Aorta (tissue), 5 donors: Measurements from ENCODE around the gene ADAMTS19. TPM values are rescaled to one million over a fixed set of nuclear protein-coding genes. Genes with fewer than 3 reads are reported as not detected.
A peak's percentile ranks its signal among the peaks of the same experiment; 100 is the strongest.

Source experiments
- ATAC-seq: fragments of 200-7000 bp; cut with Tn5 transposase; one replicate; pipeline ENCODE4 v1.9.1; 2022; ENCODE audit warnings: moderate library complexity; ENCODE audit not compliant: low FRiP score
- DNase-seq, 2 donors: peaks; one replicate each; pipeline ENCODE4 v3.0.0-alpha.2; 2020
- H3K27ac ChIP-seq, 2 donors: one replicate each; pipeline ENCODE4 v1.5.1; 2013; ENCODE audit warnings: low read length in 2 of 2, mild to moderate bottlenecking in 2 of 2, moderate library complexity in 2 of 2, control low read depth in 1 of 2, inconsistent platforms in 1 of 2, low read depth in 1 of 2
- H3K27me3 ChIP-seq, 2 donors: one replicate each; pipeline ENCODE4 v1.6.1; 2013; ENCODE audit warnings: control low read depth in 1 of 2, low read length in 1 of 2, mild to moderate bottlenecking in 1 of 2, moderate library complexity in 1 of 2; ENCODE audit not compliant: insufficient read depth in 2 of 2, control insufficient read depth in 1 of 2
- H3K36me3 ChIP-seq, 2 donors: one replicate each; pipeline ENCODE4 v1.6.1; 2013; ENCODE audit warnings: control low read depth in 1 of 2, low read length in 1 of 2, mild to moderate bottlenecking in 1 of 2; ENCODE audit not compliant: insufficient read depth in 2 of 2, control insufficient read depth in 1 of 2
- H3K4me1 ChIP-seq, 2 donors: one replicate each; pipeline ENCODE4 v1.6.1; 2013; ENCODE audit warnings: low read length in 2 of 2, control low read depth in 1 of 2, mild to moderate bottlenecking in 1 of 2, moderate library complexity in 1 of 2; ENCODE audit not compliant: insufficient read depth in 2 of 2, control insufficient read depth in 1 of 2
- H3K4me3 ChIP-seq, 2 donors: one replicate each; pipeline ENCODE4 v1.5.1; 2013; ENCODE audit warnings: low read length in 2 of 2, control low read depth in 1 of 2, mild to moderate bottlenecking in 1 of 2
- H3K9me3 ChIP-seq: one replicate; pipeline ENCODE4 v1.6.1; 2013; ENCODE audit warnings: mild to moderate bottlenecking, low read length; ENCODE audit not compliant: control insufficient read depth
- WGBS, 2 donors: extraction: QIAGEN DNeasy Blood & Tissue Kit; methylation state at CpG; one replicate each; pipeline ENCODE4 v1.1.7; 2013; 5-methylcytosine and 5-hydroxymethylcytosine counted together
- intact Hi-C, 2 donors: fragments of 100-400 bp; cut with DNase I; formaldehyde crosslinking; loops; one replicate each; pipeline versions ENCODE4 v1.14.2 to v1.15.0; 2022
- polyA plus RNA-seq, 2 donors: library from polyadenylated mRNA; stranded (reverse); fragments of 200-250 nt; gene quantifications; one replicate each; pipeline ENCODE4 v1.2.3, GENCODE V29; 2013
- total RNA-seq, 2 donors: library from RNA; stranded (reverse); fragmentation: NEBNext Ultra II Directional; extraction: Animal tissue kit (Norgen Biotek cat#: 25700); gene quantifications; one replicate each; pipeline ENCODE4 v1.2.1, GENCODE V29; 2021
- donor health status: healthy with polysubstance abuse.
- donor health status: Bipolar disorder and iron deficiency.
- donor health status: DM: no; HTN: no; CAD: no.
- donor health status: DM: no; HTN: no; CAD: no.
- donor health status: DM: yes; HTN: yes; CAD: no.

ADAMTS19 gene
- total and polyA plus RNA-seq, 4 donors: 0.25 to 0.79 (median 0.36) TPM

- Histone ChIP-seq H3K27me3 (no peaks in the 10 kb centered on the region), H3K9me3 (no peaks in the 10 kb centered on the region), H3K27ac (no peak overlapping the region), H3K4me1 (no peaks in the 10 kb centered on the region), H3K36me3 (no peaks in the 10 kb centered on the region), H3K4me3 (no peak overlapping the region)
- DNase-seq (no peak), ATAC-seq (no peak)
- WGBS, 2 donors: 81 to 84% methylated on average over 6 of the region's 6 CpGs
- intact Hi-C loops: loop anchor here in 1 of 2 donors (10.0 kb wide), 1 partner anchor 1443 kb away; no protein-coding TSS in a partner anchor
These were observed 201.4 kb downstream of the ADAMTS19 start for GRCh38 chr5:129661366-129662035.

- Histone ChIP-seq H3K4me1 (no peaks in the 10 kb centered on the region), H3K27me3 (no peaks in the 10 kb centered on the region), H3K4me3 (no peak overlapping the region), H3K27ac (no peak overlapping the region), H3K36me3 (no peaks in the 10 kb centered on the region), H3K9me3 (peaks cover 3% of the 10 kb centered on the region)
- WGBS, 2 donors: 37 to 47% methylated on average over 3 of the region's 3 CpGs
- DNase-seq (peak; percentile 50 to 52), ATAC-seq (no peak)
- intact Hi-C loops: loop anchor here in 1 of 2 donors (10.0 kb wide), 1 partner anchor 1440 kb away; no protein-coding TSS in a partner anchor
These were observed 204.3 kb downstream of the ADAMTS19 start for GRCh38 chr5:129664336-129664937.

GRCh38 chr5:129670957-129671500, 210.9 kb downstream of the ADAMTS19 start:
- Histone ChIP-seq H3K27me3 (no peaks in the 10 kb centered on the region), H3K4me1 (no peaks in the 10 kb centered on the region), H3K36me3 (no peaks in the 10 kb centered on the region), H3K27ac (no peak overlapping the region), H3K9me3 (peaks cover 3% of the 10 kb centered on the region), H3K4me3 (no peak overlapping the region)
- WGBS, 2 donors: 54 to 62% methylated on average over 2 of the region's 2 CpGs
- DNase-seq: no peak
- intact Hi-C loops: no loop called here
- no peak for ATAC-seq

DNA sequence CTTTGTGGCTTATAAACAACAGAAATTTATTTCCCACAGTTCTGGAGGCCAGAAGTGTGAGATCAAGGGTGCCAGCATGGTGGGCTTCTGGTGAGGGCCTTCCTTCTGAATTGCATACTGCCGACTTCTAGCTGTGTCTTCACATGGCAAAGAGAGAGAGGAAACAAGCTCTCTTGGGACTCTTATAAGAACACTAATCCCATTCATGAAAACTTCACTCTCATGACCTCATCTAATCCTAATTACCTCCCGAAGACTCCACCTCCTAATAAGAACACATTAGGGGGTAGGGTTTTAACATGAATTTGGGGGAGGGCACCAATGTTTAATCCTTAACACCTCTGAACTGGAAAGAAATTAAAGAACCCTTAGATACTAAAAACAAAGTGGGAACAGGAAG, 211.9 kb downstream of the ADAMTS19 start:
- WGBS, 2 donors: 82 to 83% methylated on average over 2 of the region's 2 CpGs
- no peak for ATAC-seq

DNA sequence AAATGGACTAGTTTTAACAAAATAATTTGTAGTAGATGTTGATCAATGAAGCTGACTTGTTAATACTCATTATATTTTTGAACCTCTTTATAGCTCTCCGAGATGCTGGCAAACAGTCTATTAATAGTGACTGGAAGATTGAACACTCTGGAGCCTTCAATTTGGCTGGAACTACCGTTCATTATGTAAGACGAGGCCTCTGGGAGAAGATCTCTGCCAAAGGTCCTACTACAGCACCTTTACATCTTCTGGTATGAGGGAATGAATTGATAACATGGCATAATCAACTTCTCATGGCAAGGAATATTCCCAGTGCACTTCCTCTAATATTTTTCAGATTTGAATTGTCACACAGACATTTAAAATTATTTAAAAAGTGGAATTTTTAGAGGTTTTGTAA, 219.6 kb downstream of the ADAMTS19 start:
- 50 to 54% methylated on average over 3 of the region's 3 CpGs for WGBS, 2 donors
- Histone ChIP-seq H3K4me1 (no peaks in the 10 kb centered on the region), H3K27ac (no peak overlapping the region), H3K36me3 (no peaks in the 10 kb centered on the region), H3K9me3 (no peaks in the 10 kb centered on the region), H3K4me3 (no peak overlapping the region), H3K27me3 (no peaks in the 10 kb centered on the region)
- DNase-seq (no peak), ATAC-seq (no peak)
- intact Hi-C loops: no loop called here

More for the DNA sequence above, 211.9 kb downstream of the ADAMTS19 start:
- no peaks in the 10 kb centered on the region for H3K4me1 ChIP-seq
- intact Hi-C loops: no loop called here
- H3K27ac ChIP-seq: no peak overlapping the region
- no peaks in the 10 kb centered on the region for H3K27me3 ChIP-seq
- peaks cover 3% of the 10 kb centered on the region for H3K9me3 ChIP-seq
- H3K4me3 ChIP-seq: no peak overlapping the region
- no peaks in the 10 kb centered on the region for H3K36me3 ChIP-seq
- no peak for DNase-seq

GRCh38 chr5:129687941-129688340, 227.8 kb downstream of the ADAMTS19 start:
- no peak overlapping the region for H3K27ac ChIP-seq
- 76 to 77% methylated on average over 3 of the region's 3 CpGs for WGBS, 2 donors
- DNase-seq (no peak), ATAC-seq (no peak)
- H3K27me3 ChIP-seq: no peaks in the 10 kb centered on the region
- H3K4me3 ChIP-seq: no peak overlapping the region
- H3K4me1 ChIP-seq: no peaks in the 10 kb centered on the region
- no peaks in the 10 kb centered on the region for H3K9me3 ChIP-seq
- intact Hi-C loops: no loop called here
- H3K36me3 ChIP-seq: no peaks in the 10 kb centered on the region

DNA sequence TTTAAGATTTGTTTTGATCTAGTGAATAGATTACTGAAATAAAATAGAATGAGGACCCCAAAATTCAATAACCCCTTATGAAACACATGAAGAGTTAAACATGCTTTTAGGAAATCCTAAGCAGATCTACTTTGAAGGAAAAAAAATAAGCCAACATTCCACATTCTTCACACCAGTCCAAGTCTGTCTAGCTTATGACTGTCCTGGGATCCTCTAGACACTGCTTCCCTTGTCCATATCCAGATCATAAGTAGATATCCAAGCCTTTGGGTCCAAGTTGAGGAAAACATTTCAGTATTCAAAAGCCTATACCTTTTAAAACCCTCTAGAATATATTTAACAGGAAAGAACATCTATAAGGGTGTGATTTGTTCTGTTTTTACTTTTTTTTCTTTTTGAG, 228.9 kb downstream of the ADAMTS19 start:
- Histone ChIP-seq H3K27ac (no peak overlapping the region), H3K27me3 (no peaks in the 10 kb centered on the region), H3K36me3 (no peaks in the 10 kb centered on the region), H3K9me3 (no peaks in the 10 kb centered on the region), H3K4me3 (no peak overlapping the region), H3K4me1 (no peaks in the 10 kb centered on the region)
- no peak for ATAC-seq
- no peak for DNase-seq
- intact Hi-C loops: no loop called here

GRCh38 chr5:129691220-129691619, 231.1 kb downstream of the ADAMTS19 start:
- intact Hi-C loops: no loop called here
- 52 to 59% methylated on average over 1 of the region's 1 CpG for WGBS, 2 donors

GRCh38 chr5:129696636-129697035, 236.5 kb downstream of the ADAMTS19 start:
- Histone ChIP-seq H3K27ac (no peak overlapping the region), H3K9me3 (peaks cover 1% of the 10 kb centered on the region), H3K4me3 (no peak overlapping the region), H3K4me1 (no peaks in the 10 kb centered on the region), H3K36me3 (no peaks in the 10 kb centered on the region), H3K27me3 (no peaks in the 10 kb centered on the region)
- ATAC-seq: no peak
- no peak for DNase-seq
- intact Hi-C loops: no loop called here

More at GRCh38 chr5:129691220-129691619, 231.1 kb downstream of the ADAMTS19 start:
- no peaks in the 10 kb centered on the region for H3K9me3 ChIP-seq
- ATAC-seq: no peak
- H3K4me1 ChIP-seq: no peaks in the 10 kb centered on the region
- no peak overlapping the region for H3K4me3 ChIP-seq
- H3K36me3 ChIP-seq: no peaks in the 10 kb centered on the region
- DNase-seq: no peak
- H3K27me3 ChIP-seq: no peaks in the 10 kb centered on the region
- H3K27ac ChIP-seq: no peak overlapping the region
